Fibroblast of lung (primary cell): ENCODE results near the gene RFC5. TPM values are rescaled to one million over a fixed set of nuclear protein-coding genes. Genes with fewer than 3 reads are reported as not detected.

Experiments used
- DNase-seq, 2 donors: peaks; one replicate each; pipeline versions ENCODE4 v3.0.0 to v3.0.0-alpha.2; 2010; ENCODE audit warnings: low read depth in 2 of 2
- H2AFZ ChIP-seq: 2 replicates; pipeline ENCODE4 v1.5.1; 2012; ENCODE audit warnings: low read length, control low read depth, inconsistent platforms
- H3K27ac ChIP-seq: 2 replicates; pipeline ENCODE4 v1.5.1; 2011; ENCODE audit warnings: low read length, control low read depth; ENCODE audit not compliant: insufficient read depth
- H3K27me3 ChIP-seq: 2 replicates; pipeline ENCODE4 v1.5.1; 2011; ENCODE audit warnings: mild to moderate bottlenecking, low read length; ENCODE audit not compliant: control insufficient read depth, insufficient read depth
- H3K36me3 ChIP-seq: 2 replicates; pipeline ENCODE4 v1.5.1; 2011; ENCODE audit warnings: low read length; ENCODE audit not compliant: control insufficient read depth, insufficient read depth
- H3K4me1 ChIP-seq: 2 replicates; pipeline ENCODE4 v1.5.1; 2011; ENCODE audit warnings: low read length; ENCODE audit not compliant: control insufficient read depth, insufficient read depth; ENCODE audit errors: extremely low read depth
- H3K4me2 ChIP-seq: 2 replicates; pipeline ENCODE4 v1.5.1; 2011; ENCODE audit warnings: low read length, control low read depth; ENCODE audit not compliant: insufficient read depth; ENCODE audit errors: extremely low read depth
- H3K4me3 ChIP-seq, 4 experiments: fragments of 200-600 bp in 1 of 4; sonication (generic) in 1 of 4; replicated peaks in 1 of 4; 2 replicates each; pipeline ENCODE4 v1.5.1; 2011 to 2016; ENCODE audit warnings: low read length in 4 of 4, low read depth in 3 of 4, mild to moderate bottlenecking in 3 of 4, control low read depth in 2 of 4, inconsistent platforms in 1 of 4, mixed read lengths in 1 of 4; ENCODE audit not compliant: insufficient read depth in 1 of 4; ENCODE audit errors: control extremely low read depth in 1 of 4
- H3K79me2 ChIP-seq: 2 replicates; pipeline ENCODE4 v1.5.1; 2012; ENCODE audit warnings: mild to moderate bottlenecking, low read length, inconsistent platforms; ENCODE audit not compliant: control insufficient read depth, insufficient read depth
- H3K9ac ChIP-seq: 2 replicates; pipeline ENCODE4 v1.5.1; 2011; ENCODE audit warnings: mild to moderate bottlenecking, low read length, control low read depth; ENCODE audit not compliant: insufficient read depth
- H3K9me3 ChIP-seq: 2 replicates; pipeline ENCODE4 v1.5.1; 2012; ENCODE audit warnings: low read depth, low read length; ENCODE audit not compliant: control insufficient read depth, insufficient read depth
- H4K20me1 ChIP-seq: 2 replicates; pipeline ENCODE4 v1.5.1; 2011; ENCODE audit warnings: low read length; ENCODE audit not compliant: control insufficient read depth, insufficient read depth; ENCODE audit errors: extremely low read depth
- CTCF ChIP-seq, 2 donors: IDR thresholded peaks in 1 of 2; conservative IDR thresholded peaks in 1 of 2; 1 replicate in 1 of 2; 2 replicates in 1 of 2; pipeline ENCODE4 v1.5.1; 2011 to 2012; ENCODE audit warnings: low read length in 2 of 2, control low read depth in 1 of 2, inconsistent platforms in 1 of 2, low read depth in 1 of 2, mild to moderate bottlenecking in 1 of 2
- EZH2 ChIP-seq: IDR thresholded peaks from 2 replicates; pipeline ENCODE4 v1.5.1; 2012; ENCODE audit warnings: low read length, control low read depth, mild to moderate bottlenecking; ENCODE audit errors: missing control alignments
- polyA plus RNA-seq, 2 donors: library from polyadenylated mRNA; depleted of rRNA in 1 of 2; stranded (reverse) in 1 of 2; unstranded in 1 of 2; fragments of >200 nt; gene quantifications; 2 replicates each; pipeline ENCODE4 v1.2.1, GENCODE V29; 2011 to 2012; ENCODE audit warnings: missing spikeins in 1 of 2
- total RNA-seq: library from RNA; depleted of rRNA; stranded (reverse); fragments of >200 nt; gene quantifications from 2 replicates; pipeline ENCODE4 v1.2.1, GENCODE V29; 2014

RFC5 gene
- total and polyA plus RNA-seq, 2 donors (not counting 1 experiment from before 2014, with no cell fraction given), result 9.8 to 9.9 TPM

- Histone ChIP-seq H2AFZ (no peak overlapping the region), H3K9me3 (no peaks in the 10 kb centered on the region), H3K4me2 (no peak overlapping the region), H3K27ac (no peak overlapping the region), H3K79me2 (no peaks in the 10 kb centered on the region), H3K36me3 (peaks cover 24% of the 10 kb centered on the region), H3K9ac (no peak overlapping the region), H3K4me3 (no peak overlapping the region), H3K27me3 (no peaks in the 10 kb centered on the region), H3K4me1 (peaks cover 6% of the 10 kb centered on the region), H4K20me1 (no peaks in the 10 kb centered on the region)
- TF ChIP-seq CTCF (conservative IDR thresholded peaks at IDR 0.05 in 1 of 2, IDR thresholded peaks at IDR 0.05 in 1 of 2; ENCODE audit: low read depth in 1 of 2, low read length in 2 of 2) (no peak), EZH2 (no peak)
- DNase-seq, result no peak
These were observed 15.7 kb downstream of the RFC5 start for GRCh38 chr12:118032188-118032587.

DNA sequence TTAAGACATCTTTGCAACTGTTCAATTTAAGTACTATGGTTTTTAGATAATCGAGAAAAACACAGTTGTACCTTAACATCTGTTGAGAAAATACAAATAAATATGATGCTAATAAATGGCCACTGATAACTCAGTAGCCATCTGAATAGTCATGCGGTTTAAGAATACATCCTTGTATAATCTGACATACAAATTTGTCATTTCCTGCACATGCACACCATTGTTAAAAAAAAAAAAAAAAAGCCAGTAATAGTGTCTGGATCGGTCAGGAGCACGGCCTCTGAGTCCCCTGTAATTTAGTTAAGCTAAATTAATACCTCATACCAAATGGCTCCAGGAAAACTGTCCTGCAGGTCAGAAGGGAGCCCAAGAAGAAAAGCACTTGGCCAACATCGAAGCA is 16.8 kb downstream of the RFC5 start:
- Histone ChIP-seq H3K4me2 (no peak overlapping the region), H4K20me1 (no peaks in the 10 kb centered on the region), H3K36me3 (peaks cover 27% of the 10 kb centered on the region), H3K27ac (peak overlapping the region; percentile 39), H3K9ac (no peak overlapping the region), H3K27me3 (no peaks in the 10 kb centered on the region), H3K79me2 (no peaks in the 10 kb centered on the region), H3K9me3 (no peaks in the 10 kb centered on the region), H2AFZ (no peak overlapping the region), H3K4me1 (peaks cover 6% of the 10 kb centered on the region), H3K4me3 (no peak overlapping the region)
- TF ChIP-seq EZH2 (no peak), CTCF (conservative IDR thresholded peaks at IDR 0.05 in 1 of 2, IDR thresholded peaks at IDR 0.05 in 1 of 2; ENCODE audit: low read depth in 1 of 2, low read length in 2 of 2) (no peak)
- no peak for DNase-seq

- Histone ChIP-seq H3K27ac (peak overlapping the region; percentile 39), H3K9ac (no peak overlapping the region), H3K4me2 (no peak overlapping the region)
These were observed 17.4 kb downstream of the RFC5 start for GRCh38 chr12:118033902-118034301.

More at GRCh38 chr12:118033902-118034301, 17.4 kb downstream of the RFC5 start:
- Histone ChIP-seq H3K4me1 (peaks cover 6% of the 10 kb centered on the region), H3K9me3 (no peaks in the 10 kb centered on the region), H3K27me3 (no peaks in the 10 kb centered on the region), H3K79me2 (no peaks in the 10 kb centered on the region), H2AFZ (no peak overlapping the region), H3K36me3 (peaks cover 25% of the 10 kb centered on the region), H4K20me1 (no peaks in the 10 kb centered on the region), H3K4me3 (peak overlapping the region in 1 of 4 experiments; percentile 27)
- peak in 1 of 2 donors; percentile 49 for DNase-seq
- no peak for TF ChIP-seq CTCF (conservative IDR thresholded peaks at IDR 0.05 in 1 of 2, IDR thresholded peaks at IDR 0.05 in 1 of 2; ENCODE audit: low read depth in 1 of 2, low read length in 2 of 2)
- no peak for TF ChIP-seq EZH2
